Neuronal stem cell (in vitro differentiated cells): ENCODE data around the gene SLC45A3.

Experiments
- DNase-seq: peaks from one replicate; pipeline ENCODE4 v3.0.0-alpha.2; 2013; ENCODE audit warnings: low spot score
- H2AFZ ChIP-seq: one replicate; pipeline ENCODE4 v1.6.1; 2013; ENCODE audit warnings: mild to moderate bottlenecking, low read length, inconsistent platforms
- H2AK5ac ChIP-seq: 2 replicates; pipeline ENCODE4 v1.6.1; 2013; ENCODE audit warnings: low read depth, mild to moderate bottlenecking, inconsistent platforms, low read length, moderate library complexity, mixed read lengths
- H2BK120ac ChIP-seq: 2 replicates; pipeline ENCODE4 v1.6.1; 2013; ENCODE audit warnings: low read depth, mild to moderate bottlenecking, inconsistent platforms, low read length, moderate library complexity, mixed read lengths
- H2BK12ac ChIP-seq: one replicate; pipeline ENCODE4 v1.6.1; 2013; ENCODE audit warnings: low read length, inconsistent platforms
- H2BK15ac ChIP-seq: 2 replicates; pipeline ENCODE4 v1.6.1; 2013; ENCODE audit warnings: mild to moderate bottlenecking, low read length, inconsistent platforms, mixed read lengths
- H2BK5ac ChIP-seq: one replicate; pipeline ENCODE4 v1.6.1; 2013; ENCODE audit warnings: inconsistent platforms, mild to moderate bottlenecking, low read length, moderate library complexity
- H3K14ac ChIP-seq: one replicate; pipeline ENCODE4 v1.6.1; 2013; ENCODE audit warnings: low read length, inconsistent platforms
- H3K18ac ChIP-seq: 2 replicates; pipeline ENCODE4 v1.6.1; 2013; ENCODE audit warnings: low read length, inconsistent platforms
- H3K23ac ChIP-seq: 2 replicates; pipeline ENCODE4 v1.6.1; 2013; ENCODE audit warnings: low read depth, mild to moderate bottlenecking, mixed read lengths, low read length, inconsistent platforms; ENCODE audit not compliant: poor library complexity
- H3K27ac ChIP-seq: replicated peaks from 3 replicates; pipeline ENCODE4 v1.5.1; 2013; ENCODE audit warnings: low read length, inconsistent platforms
- H3K27me3 ChIP-seq, 3 experiments: 2 replicates each; pipeline ENCODE4 v1.6.1; 2013; ENCODE audit warnings: low read length in 3 of 3, mild to moderate bottlenecking in 2 of 3, inconsistent platforms in 1 of 3, low read depth in 1 of 3, mixed read lengths in 1 of 3, moderate library complexity in 1 of 3; ENCODE audit not compliant: control insufficient read depth in 3 of 3, insufficient read depth in 3 of 3
- H3K36me3 ChIP-seq, 2 donors: replicated peaks in 1 of 2; 2 replicates each; pipeline ENCODE4 v1.6.1; 2013; ENCODE audit warnings: low read length in 2 of 2; ENCODE audit not compliant: control insufficient read depth in 2 of 2, insufficient read depth in 2 of 2
- H3K4ac ChIP-seq: 2 replicates; pipeline ENCODE4 v1.6.1; 2013; ENCODE audit warnings: inconsistent platforms, mild to moderate bottlenecking, low read length, moderate library complexity
- H3K4me1 ChIP-seq, 2 donors: 1 replicate in 1 of 2; 2 replicates in 1 of 2; pipeline ENCODE4 v1.6.1; 2013; ENCODE audit warnings: low read length in 2 of 2, low read depth in 1 of 2; ENCODE audit not compliant: control insufficient read depth in 2 of 2, insufficient read depth in 1 of 2
- H3K4me2 ChIP-seq: one replicate; pipeline ENCODE4 v1.6.1; 2013; ENCODE audit warnings: mild to moderate bottlenecking, low read length, inconsistent platforms; ENCODE audit not compliant: insufficient read depth, poor library complexity, severe bottlenecking
- H3K4me3 ChIP-seq, 2 donors: 2 replicates each; pipeline ENCODE4 v1.5.1; 2013; ENCODE audit warnings: low read length in 2 of 2, mild to moderate bottlenecking in 2 of 2, inconsistent platforms in 1 of 2, moderate library complexity in 1 of 2
- H3K79me1 ChIP-seq: one replicate; pipeline ENCODE4 v1.6.1; 2013; ENCODE audit warnings: low read depth, mild to moderate bottlenecking, inconsistent platforms, low read length, moderate library complexity
- H3K9ac ChIP-seq: one replicate; pipeline ENCODE4 v1.6.1; 2013; ENCODE audit warnings: mild to moderate bottlenecking, low read depth, low read length, inconsistent platforms; ENCODE audit not compliant: poor library complexity
- H3K9me3 ChIP-seq, 2 donors: replicated peaks in 1 of 2; 2 replicates each; pipeline versions ENCODE3 to v1.6.1; 2013; ENCODE audit warnings: low read length in 2 of 2, mild to moderate bottlenecking in 2 of 2, inconsistent platforms in 1 of 2, low read depth in 1 of 2, mixed read lengths in 1 of 2, moderate library complexity in 1 of 2; ENCODE audit not compliant: control insufficient read depth in 2 of 2, insufficient read depth in 1 of 2
- H4K8ac ChIP-seq: one replicate; pipeline ENCODE4 v1.6.1; 2013; ENCODE audit warnings: low read depth, mild to moderate bottlenecking, inconsistent platforms, low read length, moderate library complexity
- H4K91ac ChIP-seq: one replicate; pipeline ENCODE4 v1.6.1; 2013; ENCODE audit warnings: low read length, low read depth, mild to moderate bottlenecking, inconsistent platforms; ENCODE audit not compliant: poor library complexity
- WGBS, 2 donors: extraction: QIAGEN DNeasy Blood & Tissue Kit; methylation state at CpG; one replicate each; pipeline ENCODE4 v1.1.7; 2013; ENCODE audit warnings: missing lambda C conversion rate in 2 of 2, mixed read lengths in 1 of 2; ENCODE audit not compliant: insufficient read length in 2 of 2, insufficient replicate concordance in 1 of 2; ENCODE audit errors: extremely low coverage in 2 of 2; 5-methylcytosine and 5-hydroxymethylcytosine counted together

Gene SLC45A3

GRCh38 chr1:205630651-205631009, 49.7 kb downstream of the SLC45A3 start:
- Histone ChIP-seq H2BK120ac (no peak overlapping the region), H2AK5ac (no peak overlapping the region), H3K27ac (peak overlapping the region; percentile 99), H3K4me1 (peaks cover 4 to 8% of the 10 kb centered on the region in 2 donors), H2BK5ac (peak overlapping the region; percentile 93), H3K18ac (no peak overlapping the region), H3K4me3 (peak overlapping the region; percentile 63 to 99), H3K4me2 (peak overlapping the region; percentile 55), H3K79me1 (no peaks in the 10 kb centered on the region), H3K27me3 (no peaks in the 10 kb centered on the region), H3K23ac (no peak overlapping the region), H2BK15ac (no peak overlapping the region), H2AFZ (peak overlapping the region; percentile 89), H4K8ac (no peak overlapping the region), H2BK12ac (no peak overlapping the region), H3K4ac (no peak overlapping the region), H3K36me3 (peaks cover 4 to 5% of the 10 kb centered on the region in 2 donors), H4K91ac (no peak overlapping the region), H3K9me3 (no peaks in the 10 kb centered on the region), H3K9ac (no peak overlapping the region), H3K14ac (no peak overlapping the region)
- WGBS, 2 donors: no CpG with 5 or more reads among the region's 3 CpGs
- DNase-seq: no peak

DNA sequence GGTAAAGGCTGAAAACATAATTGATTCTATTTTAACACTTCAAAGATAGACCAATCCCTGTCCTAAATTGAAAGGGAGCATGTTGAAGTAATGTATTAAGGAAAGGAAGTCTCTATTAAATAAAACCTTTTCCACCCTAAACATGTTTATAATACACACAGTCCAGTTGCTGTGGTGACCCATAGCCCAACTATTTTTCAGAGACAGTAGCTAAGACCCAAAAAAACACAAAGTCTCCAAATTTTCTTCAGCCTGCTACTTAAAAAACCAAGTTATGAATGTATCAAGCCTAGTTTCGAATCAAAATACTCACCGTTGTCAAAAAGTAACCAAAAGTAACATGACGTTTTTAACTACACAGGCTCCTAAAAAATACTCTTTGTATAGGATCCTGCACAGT, 50.1 kb downstream of the SLC45A3 start:
- H3K4me1 ChIP-seq: peaks cover 4 to 8% of the 10 kb centered on the region in 2 donors
- no peak overlapping the region for H3K4ac ChIP-seq
- H2BK120ac ChIP-seq: no peak overlapping the region
- no peak overlapping the region for H2BK5ac ChIP-seq
- no peak overlapping the region for H3K27ac ChIP-seq
- no peak overlapping the region for H3K14ac ChIP-seq
- no peak overlapping the region for H3K18ac ChIP-seq
- H2BK15ac ChIP-seq: no peak overlapping the region
- peaks cover 4 to 5% of the 10 kb centered on the region in 2 donors for H3K36me3 ChIP-seq
- no peak overlapping the region for H3K4me2 ChIP-seq
- H3K9ac ChIP-seq: no peak overlapping the region
- H3K79me1 ChIP-seq: no peaks in the 10 kb centered on the region
- no peak overlapping the region for H4K8ac ChIP-seq
- no peaks in the 10 kb centered on the region for H3K9me3 ChIP-seq
- no peak overlapping the region for H2AK5ac ChIP-seq
- H2BK12ac ChIP-seq: no peak overlapping the region
- no peak overlapping the region for H2AFZ ChIP-seq
- no peak for DNase-seq
- H3K23ac ChIP-seq: no peak overlapping the region
- WGBS, 2 donors: no CpG with 5 or more reads among the region's 3 CpGs
- peak overlapping the region in 1 of 2 donors; percentile 63 for H3K4me3 ChIP-seq
- no peak overlapping the region for H4K91ac ChIP-seq
- no peaks in the 10 kb centered on the region for H3K27me3 ChIP-seq

DNA sequence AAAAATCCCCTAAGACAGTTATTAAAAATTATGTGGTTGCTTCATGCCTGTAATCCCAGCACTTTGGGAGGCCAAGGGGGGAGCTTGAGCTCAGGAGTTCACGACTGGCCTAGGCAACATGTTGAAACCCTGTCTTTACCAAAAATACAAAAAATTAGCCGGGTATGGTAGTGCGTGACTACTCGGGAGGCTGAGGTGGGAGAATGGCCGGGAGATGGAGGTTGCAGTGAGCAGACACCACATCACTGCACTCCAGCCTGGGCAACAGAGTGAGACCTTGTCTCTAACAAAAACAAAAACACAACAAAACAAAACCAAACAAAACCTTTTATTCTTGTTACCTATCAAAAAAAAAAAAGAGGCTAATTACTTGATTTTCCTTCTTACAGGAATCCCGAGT, 50.6 kb downstream of the SLC45A3 start:
- H3K4me3 ChIP-seq: peak overlapping the region in 1 of 2 donors; percentile 63
- no peak for DNase-seq
- no peak overlapping the region for H3K9ac ChIP-seq
- no peak overlapping the region for H3K27ac ChIP-seq
- no CpG with 5 or more reads among the region's 6 CpGs for WGBS, 2 donors
- H3K4me2 ChIP-seq: no peak overlapping the region
- H3K79me1 ChIP-seq: no peaks in the 10 kb centered on the region
- H4K91ac ChIP-seq: no peak overlapping the region
- no peak overlapping the region for H2BK5ac ChIP-seq
- H2BK12ac ChIP-seq: no peak overlapping the region
- H3K14ac ChIP-seq: no peak overlapping the region
- H3K27me3 ChIP-seq: no peaks in the 10 kb centered on the region
- no peak overlapping the region for H3K23ac ChIP-seq
- no peak overlapping the region for H3K18ac ChIP-seq
- H2AFZ ChIP-seq: no peak overlapping the region
- no peak overlapping the region for H2AK5ac ChIP-seq
- H2BK120ac ChIP-seq: no peak overlapping the region
- H3K4me1 ChIP-seq: peaks cover 4 to 8% of the 10 kb centered on the region in 2 donors
- no peak overlapping the region for H4K8ac ChIP-seq
- H3K36me3 ChIP-seq: peaks cover 4 to 5% of the 10 kb centered on the region in 2 donors
- H3K9me3 ChIP-seq: no peaks in the 10 kb centered on the region
- H3K4ac ChIP-seq: no peak overlapping the region
- H2BK15ac ChIP-seq: no peak overlapping the region

- H3K23ac ChIP-seq: no peak overlapping the region
- H3K4me1 ChIP-seq: peaks cover 4 to 8% of the 10 kb centered on the region in 2 donors
- H3K27me3 ChIP-seq: no peaks in the 10 kb centered on the region
- no peaks in the 10 kb centered on the region for H3K9me3 ChIP-seq
- WGBS, 2 donors: no CpG with 5 or more reads among the region's 8 CpGs
- H2AK5ac ChIP-seq: no peak overlapping the region
- no peak overlapping the region for H3K14ac ChIP-seq
- no peak overlapping the region for H3K27ac ChIP-seq
- no peak overlapping the region for H3K4me3 ChIP-seq
- no peak overlapping the region for H2BK120ac ChIP-seq
- H4K8ac ChIP-seq: no peak overlapping the region
- H2AFZ ChIP-seq: no peak overlapping the region
- H3K4me2 ChIP-seq: no peak overlapping the region
- H3K36me3 ChIP-seq: peaks cover 8 to 23% of the 10 kb centered on the region in 2 donors
- H3K9ac ChIP-seq: no peak overlapping the region
- no peak overlapping the region for H4K91ac ChIP-seq
- no peak overlapping the region for H3K4ac ChIP-seq
- H3K18ac ChIP-seq: no peak overlapping the region
- no peak overlapping the region for H2BK12ac ChIP-seq
- no peak overlapping the region for H2BK15ac ChIP-seq
- H2BK5ac ChIP-seq: no peak overlapping the region
- no peaks in the 10 kb centered on the region for H3K79me1 ChIP-seq
- no peak for DNase-seq
Measured at GRCh38 chr1:205627956-205628355, 52.4 kb downstream of the SLC45A3 start.
